Stimulated activated CD4-positive, alpha-beta T cell treated with anti-CD3 and anti-CD28 coated beads, Interleukin-2, amount 100 ng/mL, for 24 hours (primary cell): ENCODE data around the gene ST6GAL1.

Experiments
- DNase-seq, 2 donors: peaks; one replicate each; pipeline ENCODE4 v3.0.0-alpha.2; 2020

Gene ST6GAL1

GRCh38 chr3:187084126-187084525 is 153.8 kb downstream of the ST6GAL1 start:
- no peak for DNase-seq

GRCh38 chr3:187084580-187084979 is 154.3 kb downstream of the ST6GAL1 start:
- no peak for DNase-seq

GRCh38 chr3:187085021-187085666 is 154.8 kb downstream of the ST6GAL1 start:
- DNase-seq, result no peak

- DNase-seq, result no peak
Observed at GRCh38 chr3:187085933-187086332, 155.6 kb downstream of the ST6GAL1 start.

GRCh38 chr3:187086831-187087230 is 156.5 kb downstream of the ST6GAL1 start:
- DNase-seq, result no peak

- DNase-seq, result no peak
Observed at GRCh38 chr3:187088701-187089100, 158.4 kb downstream of the ST6GAL1 start.

GRCh38 chr3:187093320-187093719 is 163.0 kb downstream of the ST6GAL1 start:
- DNase-seq, result no peak

GRCh38 chr3:187098923-187099512 is 168.7 kb downstream of the ST6GAL1 start:
- no peak for DNase-seq

GRCh38 chr3:187101184-187102072 is 171.1 kb downstream of the ST6GAL1 start:
- DNase-seq, result peak; percentile 59 to 62

GRCh38 chr3:187102073-187102634 is 171.8 kb downstream of the ST6GAL1 start:
- no peak for DNase-seq

- DNase-seq, result no peak
Observed at GRCh38 chr3:187103251-187103650, 172.9 kb downstream of the ST6GAL1 start.

- no peak for DNase-seq
Observed at GRCh38 chr3:187104342-187104741, 174.0 kb downstream of the ST6GAL1 start.

- no peak for DNase-seq
Observed at GRCh38 chr3:187104933-187105332, 174.6 kb downstream of the ST6GAL1 start.

GRCh38 chr3:187105700-187106099 is 175.4 kb downstream of the ST6GAL1 start:
- no peak for DNase-seq

GRCh38 chr3:187107989-187108388 is 177.7 kb downstream of the ST6GAL1 start:
- DNase-seq, result no peak

- DNase-seq, result no peak
Observed at GRCh38 chr3:187110156-187110555, 179.8 kb downstream of the ST6GAL1 start.

GRCh38 chr3:187112934-187113793 is 182.8 kb downstream of the ST6GAL1 start:
- no peak for DNase-seq

GRCh38 chr3:187114511-187114910 is 184.2 kb downstream of the ST6GAL1 start:
- DNase-seq, result no peak

- DNase-seq, result no peak
Observed at GRCh38 chr3:187120326-187120725, 190.0 kb downstream of the ST6GAL1 start.

- DNase-seq, result no peak
Observed at GRCh38 chr3:187122261-187122660, 191.9 kb downstream of the ST6GAL1 start.

- no peak for DNase-seq
Observed at GRCh38 chr3:187125319-187126031, 195.1 kb downstream of the ST6GAL1 start.
